OCI-LY3 (cell line): ENCODE measurements around the gene ZNF680.

ENCODE experiments used
- EZH2phosphoT487 ChIP-seq: fragments of 200-600 bp; shearing (Covaris generic); IDR thresholded peaks from 2 replicates; pipeline ENCODE4 v1.6.1; 2018; ENCODE audit warnings: antibody characterized with exemption, mixed run types, low read depth
- TF ChIP-seq, protein P1 (sequence below): fragments of 200-600, 300-600 bp; sonication (generic); IDR thresholded peaks from 2 replicates; pipeline ENCODE4 v1.5.1; 2014; ENCODE audit warnings: antibody characterized with exemption, low read length, low read depth

DNA sequence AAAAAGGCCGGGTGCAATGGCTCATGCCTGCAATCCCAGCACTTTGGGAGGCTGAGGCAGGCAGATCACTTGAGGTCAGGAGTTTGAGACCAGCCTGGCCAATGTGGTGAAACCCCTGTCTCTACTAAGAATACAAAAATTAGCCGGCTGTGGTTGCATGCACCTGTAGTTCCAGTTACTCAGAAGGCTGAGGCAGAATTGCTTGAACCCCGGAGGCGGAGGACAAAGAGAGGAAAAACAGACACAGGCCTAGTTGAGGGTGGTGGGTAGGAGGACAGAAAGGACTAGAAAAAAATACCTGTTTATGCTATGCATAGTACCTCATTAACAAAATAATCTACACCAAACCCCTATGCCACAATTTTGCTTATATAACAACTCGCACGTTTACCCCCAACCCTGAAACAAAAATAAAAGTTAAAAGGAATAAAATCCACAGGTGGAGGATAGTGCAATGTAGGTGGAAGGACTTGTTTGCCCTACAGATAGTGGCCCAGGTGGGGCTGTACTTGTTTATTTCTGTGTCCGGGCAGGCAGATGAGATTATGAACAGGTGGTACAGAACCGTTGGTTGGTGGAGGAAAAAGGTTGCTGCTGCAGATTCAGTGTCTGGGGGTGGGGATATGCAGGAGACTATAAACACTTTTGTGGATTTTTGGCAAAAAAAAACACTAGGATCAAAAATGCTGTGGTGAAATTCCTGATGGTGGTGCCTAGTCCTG is 5.1 kb downstream of the ZNF680 start:
- TF ChIP-seq, protein P1, sequence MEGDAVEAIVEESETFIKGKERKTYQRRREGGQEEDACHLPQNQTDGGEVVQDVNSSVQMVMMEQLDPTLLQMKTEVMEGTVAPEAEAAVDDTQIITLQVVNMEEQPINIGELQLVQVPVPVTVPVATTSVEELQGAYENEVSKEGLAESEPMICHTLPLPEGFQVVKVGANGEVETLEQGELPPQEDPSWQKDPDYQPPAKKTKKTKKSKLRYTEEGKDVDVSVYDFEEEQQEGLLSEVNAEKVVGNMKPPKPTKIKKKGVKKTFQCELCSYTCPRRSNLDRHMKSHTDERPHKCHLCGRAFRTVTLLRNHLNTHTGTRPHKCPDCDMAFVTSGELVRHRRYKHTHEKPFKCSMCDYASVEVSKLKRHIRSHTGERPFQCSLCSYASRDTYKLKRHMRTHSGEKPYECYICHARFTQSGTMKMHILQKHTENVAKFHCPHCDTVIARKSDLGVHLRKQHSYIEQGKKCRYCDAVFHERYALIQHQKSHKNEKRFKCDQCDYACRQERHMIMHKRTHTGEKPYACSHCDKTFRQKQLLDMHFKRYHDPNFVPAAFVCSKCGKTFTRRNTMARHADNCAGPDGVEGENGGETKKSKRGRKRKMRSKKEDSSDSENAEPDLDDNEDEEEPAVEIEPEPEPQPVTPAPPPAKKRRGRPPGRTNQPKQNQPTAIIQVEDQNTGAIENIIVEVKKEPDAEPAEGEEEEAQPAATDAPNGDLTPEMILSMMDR: no peak
- no peak for TF ChIP-seq EZH2phosphoT487
